A549 (cell line): ENCODE measurements around the gene HERPUD2. TPM values are rescaled to one million over a fixed set of nuclear protein-coding genes. Genes with fewer than 3 reads are reported as not detected.

Source experiments
- ATAC-seq, 2 experiments: fragments of 200-7000 bp in 1 of 2; fragments of >200 bp in 1 of 2; cut with Nextera tagmentation in 1 of 2; cut with Tn5 transposase in 1 of 2; 3 replicates each; pipeline versions ENCODE4 v1.8.0 to v1.9.1; 2018 to 2020; ENCODE audit warnings: mild to moderate bottlenecking in 1 of 2, moderate library complexity in 1 of 2
- CTCF ChIA-PET: fragments of 300-600 bp; sonication (Branson Sonifier 250); formaldehyde crosslinking; extraction: SDS; loops from one replicate; lab custom pipeline; 2021; ENCODE audit warnings: antibody characterized with exemption, inconsistent platforms; lab: Yijun Ruan, JAX
- POLR2A ChIA-PET: fragments of 350-600 bp; formaldehyde crosslinking; extraction: SDS; loops from one replicate; lab custom pipeline; 2021; ENCODE audit warnings: antibody characterized with exemption, inconsistent platforms; lab: Yijun Ruan, JAX
- DNase-seq, 2 experiments: peaks; one replicate each; pipeline versions ENCODE4 v3.0.0 to v3.0.0-alpha.2; 2011 to 2016; ENCODE audit warnings: low read depth in 1 of 2, low spot score in 1 of 2
- FAIRE-seq: peaks from 2 replicates; lab custom pipeline; 2011; peaks lifted over from hg19 to GRCh38; lab: Jason Lieb, UNC
- H3K27ac ChIP-seq, 2 experiments: fragments of >200 bp; sonication (Bioruptor Twin); formaldehyde crosslinking; 3 replicates each; pipeline ENCODE4 v1.5.1; 2016 to 2017
- H3K4me1 ChIP-seq: fragments of >200 bp; sonication (Bioruptor Twin); formaldehyde crosslinking; 3 replicates; pipeline ENCODE4 v1.6.1; 2016
- H3K4me2 ChIP-seq: fragments of >200 bp; sonication (Bioruptor Twin); formaldehyde crosslinking; 3 replicates; pipeline ENCODE4 v1.6.1; 2016
- H3K4me3 ChIP-seq: fragments of >200 bp; sonication (Bioruptor Twin); formaldehyde crosslinking; 3 replicates; pipeline ENCODE4 v1.5.1; 2016
- H3K9me3 ChIP-seq: fragments of >200 bp; sonication (Bioruptor Twin); formaldehyde crosslinking; 3 replicates; pipeline ENCODE4 v1.6.1; 2016
- ATOH8 ChIP-seq: fragments of 250-450 bp; sonication (Bioruptor Pico); IDR thresholded peaks from 2 replicates; pipeline ENCODE4 v1.5.0; 2020; ENCODE audit warnings: low read depth, mild to moderate bottlenecking, moderate library complexity
- BCL3 ChIP-seq: fragments of >200 bp; sonication (Bioruptor Twin); formaldehyde crosslinking; IDR thresholded peaks from 3 replicates; pipeline ENCODE4 v1.6.1; 2016
- CBX8 ChIP-seq: fragments of 200-600 bp; sonication (generic); IDR thresholded peaks from 2 replicates; pipeline ENCODE4 v1.6.1; 2016
- CHD4 ChIP-seq: fragments of 200-600 bp; sonication (generic); IDR thresholded peaks from 2 replicates; pipeline ENCODE4 v1.6.1; 2016; ENCODE audit warnings: antibody characterized with exemption, mild to moderate bottlenecking, borderline replicate concordance
- E2F6 ChIP-seq: IDR thresholded peaks from 2 replicates; pipeline ENCODE4 v1.6.1; 2012; ENCODE audit warnings: low read depth, borderline replicate concordance
- EHF ChIP-seq: fragments of 250-450 bp; sonication (Bioruptor Pico); IDR thresholded peaks from 2 replicates; pipeline ENCODE4 v1.5.0; 2020; ENCODE audit warnings: mild to moderate bottlenecking
- FOSB ChIP-seq: fragments of 250-450 bp; sonication (Bioruptor Pico); IDR thresholded peaks from 2 replicates; pipeline ENCODE4 v1.5.0; 2020; ENCODE audit warnings: mild to moderate bottlenecking, moderate library complexity
- FOXS1 ChIP-seq: fragments of 250-450 bp; sonication (Bioruptor Pico); IDR thresholded peaks from 2 replicates; pipeline ENCODE4 v1.5.0; 2020; ENCODE audit warnings: mild to moderate bottlenecking, moderate library complexity
- GATA3 ChIP-seq: IDR thresholded peaks from 2 replicates; pipeline ENCODE4 v1.6.1; 2012; ENCODE audit warnings: borderline replicate concordance
- HOXB5 ChIP-seq: fragments of 250-450 bp; sonication (Bioruptor Pico); IDR thresholded peaks from 2 replicates; pipeline ENCODE4 v1.5.0; 2020; ENCODE audit warnings: mild to moderate bottlenecking, moderate library complexity
- JUNB ChIP-seq: fragments of >200 bp; sonication (Bioruptor Twin); formaldehyde crosslinking; IDR thresholded peaks from 2 replicates; pipeline ENCODE4 v1.6.1; 2016
- KDM1A ChIP-seq: fragments of 200-600 bp; sonication (generic); IDR thresholded peaks from 2 replicates; pipeline ENCODE4 v1.6.1; 2016; ENCODE audit warnings: low read depth, mild to moderate bottlenecking
- KDM5A ChIP-seq: fragments of 200-600 bp; sonication (generic); IDR thresholded peaks from 2 replicates; pipeline ENCODE4 v1.6.1; 2016; ENCODE audit warnings: antibody characterized with exemption, mild to moderate bottlenecking
- MAZ ChIP-seq: fragments of 150-350 bp; IDR thresholded peaks from 2 replicates; pipeline ENCODE4 v1.6.1; 2014; ENCODE audit warnings: antibody characterized with exemption, low read depth, low read length, borderline replicate concordance
- MYC ChIP-seq: IDR thresholded peaks from 2 replicates; pipeline ENCODE4 v1.6.1; 2012; ENCODE audit warnings: mild to moderate bottlenecking, inconsistent platforms, low read length, improper control_type of control experiment, borderline replicate concordance
- PBX3 ChIP-seq: IDR thresholded peaks from 2 replicates; pipeline ENCODE4 v1.6.1; 2012
- PHF8 ChIP-seq: fragments of 200-600 bp; sonication (generic); IDR thresholded peaks from 2 replicates; pipeline ENCODE4 v1.6.1; 2016; ENCODE audit warnings: low read depth, mild to moderate bottlenecking, antibody characterized with exemption, moderate library complexity, borderline replicate concordance
- POLR2A ChIP-seq: IDR thresholded peaks from 2 replicates; pipeline ENCODE4 v1.6.1; 2012; ENCODE audit warnings: mild to moderate bottlenecking, low read length
- POLR2AphosphoS2 ChIP-seq: conservative IDR thresholded peaks from 2 replicates; pipeline ENCODE4 v1.6.1; 2012; ENCODE audit warnings: low read length, improper control_type of control experiment, inconsistent platforms
- RAD21 ChIP-seq, 2 experiments: fragments of >200 bp in 1 of 2; sonication (Bioruptor Twin) in 1 of 2; formaldehyde crosslinking in 1 of 2; IDR thresholded peaks in 1 of 2; conservative IDR thresholded peaks in 1 of 2; 2 replicates in 1 of 2; 3 replicates in 1 of 2; pipeline ENCODE4 v1.6.1; 2012 to 2018; ENCODE audit warnings: inconsistent platforms in 1 of 2
- RCOR1 ChIP-seq: fragments of 150-350 bp; IDR thresholded peaks from 2 replicates; pipeline ENCODE4 v1.6.1; 2014; ENCODE audit warnings: antibody characterized with exemption, low read length, low read depth
- SMC3 ChIP-seq: fragments of >200 bp; sonication (Bioruptor Twin); formaldehyde crosslinking; IDR thresholded peaks from 3 replicates; pipeline ENCODE4 v1.6.1; 2018; ENCODE audit warnings: inconsistent platforms
- SREBF2 ChIP-seq: fragments of 450-650 bp; IDR thresholded peaks from 2 replicates; pipeline ENCODE4 v1.6.1; 2014; ENCODE audit warnings: mild to moderate bottlenecking, moderate library complexity
- USF2 ChIP-seq: fragments of 450-650 bp; IDR thresholded peaks from 2 replicates; pipeline ENCODE4 v1.6.1; 2014; ENCODE audit warnings: antibody characterized with exemption
- ZSCAN20 ChIP-seq: fragments of 250-450 bp; sonication (Bioruptor Pico); IDR thresholded peaks from 2 replicates; pipeline ENCODE4 v1.8.0; 2022; ENCODE audit warnings: mild to moderate bottlenecking, moderate library complexity
- WGBS: methylation state at CpG from one replicate; pipeline ENCODE4 v1.1.6; 2017; ENCODE audit errors: missing lambda C conversion rate; 5-methylcytosine and 5-hydroxymethylcytosine counted together
- polyA plus RNA-seq, 4 experiments: library from polyadenylated mRNA; depleted of rRNA in 3 of 4; stranded (reverse); fragments of >200 nt; fragmentation: RNase III in 1 of 4; extraction: RNeasy Plus Mini Kit Qiagen cat#74134 plus additional on column Dnase treatment in 1 of 4; gene quantifications; 2 replicates in 3 of 4; 3 replicates in 1 of 4; pipeline ENCODE4 v1.2.3, GENCODE V29; 2011 to 2017

The HERPUD2 gene
- polyA plus RNA-seq, 2 of the 4 experiments (the other 2 are of a cell fraction) = 13.2 to 34.8 TPM

GRCh38 chr7:35650751-35651150 is 44.2 kb downstream of the HERPUD2 start:
- no peak for FAIRE-seq
- ChIA-PET POLR2A (no interaction called here), CTCF (interaction anchor here (0.8 kb wide), 1 partner anchor 18 kb away, joined by 4 read pairs; no protein-coding TSS in a partner anchor)
- TF ChIP-seq HOXB5 (CRISPR knock-in tag) (no peak), FOXS1 (CRISPR knock-in tag) (no peak), KDM5A (no peak), PBX3 (no peak), MYC (no peak), FOSB (CRISPR knock-in tag) (no peak), POLR2AphosphoS2 (no peak), PHF8 (no peak), KDM1A (no peak), E2F6 (no peak), CBX8 (no peak), RCOR1 (no peak), EHF (no peak)
- H3K4me2 ChIP-seq = no peak overlapping the region
- ATAC-seq = no peak
- no peak overlapping the region for H3K4me3 ChIP-seq
- H3K27ac ChIP-seq = no peak overlapping the region
- peaks cover 5% of the 10 kb centered on the region; the same call in 2 of the 3 replicates for H3K4me1 ChIP-seq
- no peaks in the 10 kb centered on the region for H3K9me3 ChIP-seq
- WGBS = 83% methylated on average over 1 of the region's 4 CpGs
- DNase-seq = no peak

GRCh38 chr7:35649711-35650110 is 45.2 kb downstream of the HERPUD2 start:
- H3K4me3 ChIP-seq = no peak overlapping the region
- DNase-seq = no peak
- no peaks in the 10 kb centered on the region for H3K9me3 ChIP-seq
- no peak for ATAC-seq
- FAIRE-seq = no peak
- 85% methylated on average over 3 of the region's 3 CpGs for WGBS
- TF ChIP-seq ATOH8 (CRISPR knock-in tag) (no peak), GATA3 (no peak), RAD21 (conservative IDR thresholded peaks at IDR 0.05 in 1 of 2, IDR thresholded peaks at IDR 0.05 in 1 of 2) (no peak), SREBF2 (no peak), SMC3 (no peak), KDM1A (no peak), JUNB (no peak), MAZ (no peak), CHD4 (no peak), USF2 (no peak), BCL3 (no peak), POLR2A (no peak), KDM5A (no peak), ZSCAN20 (CRISPR knock-in tag) (no peak)
- no peak overlapping the region for H3K4me2 ChIP-seq
- POLR2A ChIA-PET = no interaction called here
- CTCF ChIA-PET = interaction anchor here (0.6 to 1.3 kb wide), 2 partner anchors 25 to 127 kb away, joined by 3 to 4 read pairs; no protein-coding TSS in a partner anchor
- H3K4me1 ChIP-seq = peaks cover 5% of the 10 kb centered on the region; the same call in 2 of the 3 replicates
- H3K27ac ChIP-seq = no peak overlapping the region
